SU-DHL-6 (cell line): Measurements from ENCODE around the gene MAN2A2.

Experiments
- CTCF ChIP-seq: fragments of 200-600 bp; sonication (generic); IDR thresholded peaks from one replicate; pipeline ENCODE4 v1.5.1; 2017; ENCODE audit warnings: antibody characterized with exemption, mild to moderate bottlenecking, low read length, moderate library complexity; ENCODE audit not compliant: insufficient read depth, poor library complexity, severe bottlenecking
- EZH2phosphoT487 ChIP-seq: fragments of 200-600 bp; sonication (generic), shearing (Covaris generic); conservative IDR thresholded peaks from 2 replicates; pipeline ENCODE4 v1.6.1; 2018; ENCODE audit warnings: mild to moderate bottlenecking, antibody characterized with exemption, low read length, moderate library complexity, mixed read lengths

- TF ChIP-seq CTCF: no peak
- no peak for TF ChIP-seq EZH2phosphoT487
Measured at GRCh38 chr15:90883976-90884718, 19.0 kb upstream of the MAN2A2 start, which contains the start of gene FES.
